Stimulated activated CD8-positive, alpha-beta memory T cell treated with anti-CD3 and anti-CD28 coated beads, Interleukin-12 subunit alpha, Interleukin-12 subunit beta, amount 100 ng/mL, for 24 hours (primary cell): ENCODE data around the gene UBE4A.

Experiments used
- DNase-seq: peaks from one replicate; pipeline ENCODE4 v3.0.0-alpha.2; 2020; ENCODE audit errors: extremely low read depth

The UBE4A gene

DNA sequence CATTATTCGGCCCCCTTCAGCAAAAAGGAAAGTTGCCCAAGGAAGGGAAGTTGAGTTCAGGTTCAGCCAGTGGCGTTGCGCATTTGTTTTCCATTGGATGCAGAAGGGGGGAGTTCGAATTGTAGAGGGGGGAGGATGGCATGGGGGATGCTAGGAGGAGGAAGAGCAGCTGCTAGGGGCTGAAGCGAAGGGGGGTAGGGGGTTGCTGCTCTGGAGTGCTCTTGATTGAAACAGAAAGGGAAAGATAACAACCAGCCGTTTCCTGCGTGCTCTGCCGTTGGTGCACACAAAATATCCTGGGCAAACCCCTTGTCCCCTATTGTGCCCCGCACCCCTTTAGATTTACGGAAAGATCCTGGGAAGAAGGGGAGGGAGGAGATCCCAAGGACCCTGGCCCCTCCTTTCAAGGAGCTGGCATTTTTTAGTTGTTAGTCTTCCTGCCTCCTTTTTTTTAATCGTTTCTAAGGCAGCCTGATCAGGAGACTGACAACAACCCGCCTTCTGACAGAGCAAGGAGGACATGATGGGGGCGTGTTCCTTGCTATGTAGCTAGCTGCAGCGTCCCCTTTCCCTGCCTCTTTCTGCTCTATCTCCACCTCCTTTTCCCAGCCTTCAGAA lies 79.0 kb downstream of the UBE4A start:
- no peak for DNase-seq

DNA sequence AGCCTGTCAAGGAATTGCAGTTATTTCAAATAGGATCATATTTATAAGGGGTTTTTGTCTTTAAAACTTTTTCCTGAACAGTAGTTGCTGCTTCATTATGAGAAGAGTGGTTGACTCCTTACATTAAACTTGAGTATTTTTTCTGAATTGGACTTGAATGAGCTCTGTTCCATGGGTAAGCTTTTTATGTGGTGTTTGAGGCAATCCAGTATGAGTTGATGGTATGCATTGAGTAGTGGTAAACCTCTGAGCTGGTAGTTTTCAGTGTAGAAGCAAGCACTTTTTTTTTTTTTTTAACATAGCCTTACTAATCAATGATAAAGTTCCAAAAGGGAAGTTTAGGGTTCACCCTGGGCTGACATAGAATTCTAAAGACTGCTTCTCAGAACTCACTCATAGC lies 80.2 kb downstream of the UBE4A start:
- no peak for DNase-seq

DNA sequence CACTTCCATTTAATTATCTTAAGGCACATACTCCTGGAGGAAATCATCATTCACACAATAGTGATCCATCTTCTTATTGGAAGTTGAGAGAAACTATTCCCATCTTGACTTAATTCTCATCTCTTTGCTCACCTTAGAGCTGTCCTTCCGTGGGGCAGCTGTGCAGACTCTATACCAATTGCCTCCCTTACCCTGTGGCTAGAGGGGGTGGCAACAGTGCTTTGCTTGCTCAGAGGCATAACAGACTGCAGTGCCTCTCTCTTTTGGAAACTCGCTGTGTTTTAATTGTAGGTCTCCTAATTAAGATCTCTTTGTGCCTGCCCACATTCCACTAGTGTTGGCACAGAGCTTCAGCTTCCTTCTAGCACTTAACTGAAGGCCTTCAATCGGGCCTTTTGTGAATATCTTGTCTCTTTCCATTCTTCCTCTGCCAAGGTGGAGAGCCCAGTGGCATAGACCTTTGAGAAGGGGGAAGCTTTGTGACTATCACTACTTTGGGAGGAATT lies 82.4 kb downstream of the UBE4A start:
- DNase-seq = no peak

DNA sequence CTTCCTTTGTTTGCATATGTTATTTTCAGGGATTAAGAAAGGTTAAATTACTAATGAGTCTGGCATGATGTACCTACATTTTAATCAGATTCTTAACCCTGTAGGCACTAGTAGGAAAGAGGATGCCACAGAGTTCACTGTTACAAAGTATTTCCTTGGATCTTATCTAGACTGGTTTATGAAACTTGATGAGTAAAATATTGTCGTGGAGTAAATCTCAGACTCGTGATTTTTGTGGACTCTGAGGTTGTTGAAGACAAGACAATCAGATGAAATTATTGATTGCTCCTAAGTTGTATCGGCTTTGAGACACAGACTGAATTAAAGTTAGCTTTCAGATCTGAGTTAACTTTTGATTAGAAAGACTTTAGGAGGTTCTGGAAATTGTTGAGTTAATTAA lies 82.9 kb downstream of the UBE4A start:
- DNase-seq = no peak

DNA sequence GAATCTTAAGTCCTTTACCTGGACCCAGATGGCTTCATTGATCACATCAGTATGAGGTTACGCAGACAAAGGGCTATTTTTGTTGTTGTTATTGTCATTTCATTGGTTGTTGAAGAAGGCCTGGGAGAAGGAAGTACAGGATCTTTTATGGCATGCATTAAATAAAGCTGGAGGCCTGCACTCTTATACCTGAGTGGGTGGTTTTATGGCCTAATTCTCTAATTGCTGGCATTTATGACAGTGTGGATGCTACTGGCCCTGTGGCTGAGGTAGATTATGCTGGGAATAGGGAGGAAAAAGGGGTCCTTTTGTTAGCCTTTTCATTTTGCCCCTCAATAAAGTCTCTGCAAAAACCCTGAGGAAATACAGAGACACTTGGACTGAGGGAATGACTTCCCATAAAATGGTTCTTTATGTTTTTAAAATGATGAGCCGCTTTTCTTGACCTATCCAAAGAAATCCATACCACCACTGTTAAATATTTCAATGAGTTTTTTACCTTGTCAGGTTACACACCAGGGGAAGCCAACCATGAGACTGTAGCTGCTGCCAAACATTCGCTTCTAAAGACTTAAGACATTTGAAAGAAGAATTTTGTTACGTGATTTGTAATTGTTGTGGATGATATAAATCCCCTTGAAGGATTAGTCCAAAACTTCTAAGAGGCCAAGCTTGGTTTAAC lies 83.6 kb downstream of the UBE4A start:
- DNase-seq = no peak

DNA sequence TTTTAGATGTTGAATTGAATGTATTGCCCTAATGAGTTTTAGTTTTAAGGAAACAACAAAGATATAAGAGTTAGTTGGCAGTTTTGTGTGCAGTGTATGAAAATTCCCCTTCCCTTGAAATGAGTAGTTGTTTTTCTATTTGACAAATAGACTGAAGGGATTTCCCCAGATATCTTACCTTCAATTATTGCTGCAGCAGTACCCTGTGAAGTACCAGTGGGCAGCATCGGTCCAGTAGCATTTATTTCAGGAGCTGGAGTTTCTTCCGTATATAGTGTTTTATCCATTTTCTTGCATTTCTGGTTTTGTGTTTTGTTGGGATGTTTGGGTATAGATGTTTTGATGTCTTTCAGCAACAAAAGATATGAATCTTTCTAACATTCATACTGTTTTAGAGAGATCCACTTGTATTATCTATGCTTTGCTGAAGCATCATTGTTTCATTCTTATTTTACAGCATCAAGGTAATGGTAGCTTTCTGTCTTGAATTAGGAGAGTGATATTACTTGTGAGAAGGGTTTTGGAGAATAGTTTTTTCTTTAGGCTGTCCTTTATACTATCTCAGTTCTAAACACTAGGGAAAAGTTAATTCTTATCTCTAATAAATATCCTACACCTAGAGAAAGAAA lies 84.3 kb downstream of the UBE4A start:
- no peak for DNase-seq

DNA sequence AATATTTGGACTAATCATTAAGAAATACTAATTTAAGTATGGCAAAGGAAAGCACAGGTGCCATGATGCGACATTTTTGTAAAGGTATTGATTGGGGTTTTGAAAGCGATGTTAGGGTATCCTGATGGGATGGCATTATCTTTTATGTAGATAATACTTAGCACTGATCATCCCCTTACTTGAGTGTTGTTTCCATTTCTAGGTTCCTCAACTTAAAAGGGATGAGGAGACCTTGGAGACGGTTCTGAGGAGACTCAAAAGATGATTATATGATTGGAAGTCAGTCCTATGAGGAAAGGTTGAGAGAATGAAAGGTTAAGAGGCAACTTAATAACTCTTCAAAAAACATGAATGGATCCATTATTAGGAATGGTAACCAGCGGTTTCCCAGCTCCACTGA lies 88.0 kb downstream of the UBE4A start:
- no peak for DNase-seq

DNA sequence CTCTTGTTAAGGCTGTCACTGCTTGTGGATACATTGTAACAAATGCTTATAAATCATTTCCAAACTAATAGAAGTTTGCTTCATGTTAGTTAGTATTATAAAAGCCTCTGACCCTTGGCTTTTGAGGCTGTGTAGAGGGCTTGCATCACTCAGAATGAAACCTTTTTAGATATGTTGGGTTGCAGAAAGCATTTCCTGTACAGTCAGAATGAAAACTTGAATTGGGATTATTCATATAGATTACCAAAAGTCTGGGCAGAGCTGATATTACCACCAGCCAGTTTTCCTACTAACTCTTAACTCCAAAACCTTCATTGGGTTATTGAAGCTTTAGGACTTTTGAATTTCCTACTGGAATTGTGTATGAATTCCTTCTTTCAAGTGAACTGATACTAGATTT lies 88.9 kb downstream of the UBE4A start:
- DNase-seq = no peak
